HK-2 (cell line): Measurements from ENCODE around the gene PDGFRB.

ENCODE experiments used
- DNase-seq: peaks from one replicate; pipeline ENCODE4 v3.0.0-alpha.2; 2018; ENCODE audit not compliant: unreplicated experiment

The PDGFRB gene

DNA sequence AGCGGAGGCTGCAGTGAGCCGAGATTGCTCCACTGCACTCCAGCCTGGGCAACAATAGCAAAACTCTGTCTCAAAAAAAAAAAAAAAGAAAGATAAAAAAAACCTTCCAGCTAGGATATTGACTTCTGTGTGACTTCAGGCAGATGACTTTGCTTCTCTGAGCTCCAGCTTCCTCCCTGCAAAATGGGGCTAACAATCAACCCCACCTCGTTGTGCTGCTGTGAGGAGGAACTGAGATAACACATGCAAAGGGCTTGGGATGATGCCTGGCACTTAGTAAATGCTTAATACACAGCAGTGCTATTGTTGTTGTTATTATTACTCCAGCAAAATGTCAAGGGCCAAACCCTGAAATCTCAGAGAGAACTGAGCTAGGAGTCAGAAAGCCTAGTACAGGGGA, 7.4 kb upstream of the PDGFRB start:
- DNase-seq = no peak

DNA sequence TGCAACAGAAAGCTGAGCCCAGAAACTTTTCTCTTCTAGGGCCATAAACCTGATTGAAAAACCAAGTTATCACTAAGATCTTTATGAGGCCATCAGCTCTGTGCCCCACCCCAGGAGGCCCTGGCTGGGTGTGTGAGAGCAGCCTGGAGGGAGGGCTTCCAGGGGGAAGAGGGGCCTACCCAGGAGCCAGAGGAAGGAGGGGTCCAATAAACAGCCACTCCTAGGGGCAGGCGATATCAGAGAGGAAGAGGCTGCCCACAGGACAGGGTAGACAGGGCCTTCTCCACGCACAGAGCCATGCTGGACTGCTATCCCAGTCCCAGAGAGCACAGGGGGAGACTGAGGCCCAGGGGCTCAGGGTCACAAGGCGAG, 6.5 kb upstream of the PDGFRB start:
- DNase-seq = no peak

DNA sequence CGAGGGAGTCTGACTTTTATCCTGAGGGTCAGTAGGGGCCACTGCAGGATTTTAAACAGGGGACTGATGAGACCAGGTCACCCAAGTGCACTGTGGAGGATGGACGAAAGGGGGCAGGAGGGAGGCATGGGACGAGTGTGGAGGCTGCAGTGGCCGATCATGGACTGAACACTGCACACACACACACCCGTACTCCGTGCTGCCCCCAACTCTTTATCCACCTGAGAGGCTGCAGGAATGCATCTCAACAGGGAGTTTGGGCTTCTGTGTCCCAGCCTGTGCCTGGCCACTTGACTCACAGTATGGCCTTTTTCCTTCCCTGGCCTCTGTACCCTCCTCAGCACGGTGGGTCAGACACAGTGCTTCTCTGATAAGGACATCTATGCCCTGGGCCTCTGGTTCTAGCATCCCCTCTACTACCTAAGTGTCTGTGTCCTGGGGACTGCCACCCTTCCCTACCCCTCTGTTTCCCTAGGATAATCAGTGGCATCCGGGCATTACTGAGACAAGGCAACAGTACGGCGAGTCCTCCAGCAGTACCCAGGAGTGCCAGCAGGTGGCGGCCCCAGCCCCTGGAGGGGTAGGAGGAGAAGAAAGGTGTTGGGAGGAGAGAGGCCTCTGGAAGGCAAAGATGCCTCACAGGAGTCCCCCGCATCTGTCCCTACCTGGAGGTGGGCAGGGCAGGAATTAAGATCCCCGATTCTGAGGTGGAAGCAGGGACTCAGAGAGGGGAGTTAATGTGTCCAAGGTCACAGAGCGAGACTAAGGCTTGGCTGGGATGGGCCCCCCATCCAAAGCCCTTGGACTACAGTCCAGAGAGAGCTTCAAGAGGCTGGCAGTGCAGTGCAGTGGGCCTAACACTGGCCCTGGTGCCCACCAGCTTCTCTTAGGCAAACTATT, 5.8 kb upstream of the PDGFRB start:
- DNase-seq = peak; percentile 74

DNA sequence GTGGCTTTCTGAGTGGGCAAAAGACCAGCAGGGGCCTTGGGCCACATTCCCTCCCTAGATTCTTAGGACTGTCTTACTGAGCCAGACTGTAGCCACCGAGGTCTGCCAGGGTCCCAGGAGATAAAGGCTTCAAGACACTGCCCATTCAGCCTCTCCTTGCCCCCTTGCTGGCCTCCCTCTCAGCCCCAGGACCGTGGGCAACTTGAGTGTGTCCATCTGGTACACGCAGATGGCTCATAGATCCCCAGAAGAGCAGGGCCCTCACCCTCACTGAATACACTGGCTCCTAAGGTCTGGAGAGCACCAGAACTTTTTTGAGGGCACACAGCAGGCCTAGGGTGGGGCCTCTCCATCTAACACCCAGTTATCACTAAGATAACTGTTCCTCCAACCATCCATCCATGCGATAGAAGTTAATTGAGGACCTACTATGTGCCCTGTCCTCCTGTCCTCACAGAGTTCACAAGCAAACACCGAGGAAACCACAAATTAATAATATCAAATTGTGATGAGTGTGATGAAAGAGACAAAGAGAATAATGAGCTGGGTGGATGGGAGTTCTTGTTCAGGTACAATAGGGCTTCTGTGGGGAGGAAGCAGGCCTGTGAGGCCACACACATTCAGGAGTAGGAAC, 4.9 kb upstream of the PDGFRB start:
- DNase-seq = no peak

DNA sequence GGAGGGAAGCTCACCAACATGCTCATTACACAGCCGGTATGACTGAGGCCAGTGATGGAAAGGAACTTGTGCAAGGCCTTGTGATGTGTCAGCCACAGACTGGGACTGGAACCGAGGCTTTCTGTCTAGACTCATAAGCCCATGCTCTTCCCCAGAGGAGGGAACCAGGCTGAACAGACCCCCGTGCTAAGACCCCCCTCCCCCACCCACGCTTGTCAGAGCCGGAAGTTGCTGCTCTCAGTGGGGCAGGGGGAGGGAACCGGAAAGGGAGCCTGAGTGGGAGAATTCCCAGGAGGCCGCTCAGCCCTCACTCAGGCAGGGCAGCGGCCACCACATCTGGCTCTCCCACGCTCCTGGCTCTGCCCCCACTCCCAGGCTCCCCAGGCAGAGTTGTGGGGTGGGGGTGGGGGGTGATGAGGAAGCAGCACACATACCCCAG, 4.1 kb upstream of the PDGFRB start:
- no peak for DNase-seq

DNA sequence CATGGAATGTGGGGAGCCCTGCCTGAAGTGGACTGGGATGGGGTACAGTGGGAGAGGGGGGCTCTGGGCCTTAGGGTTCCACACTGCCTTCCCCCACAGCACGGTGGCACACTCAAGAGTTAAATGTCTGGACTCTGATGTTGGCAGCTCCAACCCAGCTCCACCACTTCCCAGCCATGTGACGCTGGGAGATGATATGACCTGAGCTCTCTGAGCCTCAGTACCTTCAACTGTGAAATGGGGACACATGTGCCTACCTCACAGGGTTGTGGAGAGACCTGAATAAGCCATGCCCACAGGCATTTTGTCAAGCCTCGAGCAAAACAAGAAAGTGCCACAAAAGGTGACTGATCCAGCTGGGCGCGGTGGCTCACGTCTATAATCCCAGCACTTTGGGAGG, 3.4 kb upstream of the PDGFRB start:
- DNase-seq = no peak

DNA sequence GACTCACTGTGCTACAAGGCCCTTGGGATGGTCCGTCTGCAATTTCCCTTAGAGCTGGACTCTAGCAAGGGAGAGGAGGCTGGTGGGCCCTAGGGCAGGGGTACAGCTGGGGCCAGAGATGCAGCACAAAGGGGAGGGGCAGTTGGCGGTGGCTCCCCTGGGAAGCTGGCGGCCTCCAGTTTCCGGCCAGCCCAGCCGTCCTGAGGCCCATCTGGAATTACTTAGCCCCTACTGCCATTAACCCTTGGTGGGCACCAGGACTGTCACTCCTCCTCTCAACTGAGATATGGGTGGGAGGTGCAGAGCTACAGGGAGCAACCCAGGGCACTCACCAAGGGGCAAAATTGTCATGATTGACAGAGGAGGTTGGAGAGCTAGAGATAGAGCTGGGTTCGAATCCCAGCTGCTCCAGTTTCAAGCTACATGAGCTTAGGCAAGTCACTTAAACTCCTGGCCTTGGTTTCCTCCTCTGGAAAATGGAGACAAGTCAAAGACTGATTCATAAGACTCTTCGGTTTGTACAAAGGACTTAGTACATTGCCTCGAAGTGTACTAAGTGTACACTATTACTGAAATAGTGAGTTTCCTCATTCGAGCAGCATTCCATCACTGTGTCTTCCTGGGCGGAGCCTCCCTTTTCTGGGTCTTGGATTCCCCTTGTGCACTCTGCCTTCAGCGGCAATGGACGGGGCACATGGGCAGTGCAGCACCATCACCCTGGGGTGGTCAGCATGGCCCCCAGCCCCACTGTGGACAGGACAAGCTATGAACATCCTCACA, 2.7 kb upstream of the PDGFRB start:
- no peak for DNase-seq

DNA sequence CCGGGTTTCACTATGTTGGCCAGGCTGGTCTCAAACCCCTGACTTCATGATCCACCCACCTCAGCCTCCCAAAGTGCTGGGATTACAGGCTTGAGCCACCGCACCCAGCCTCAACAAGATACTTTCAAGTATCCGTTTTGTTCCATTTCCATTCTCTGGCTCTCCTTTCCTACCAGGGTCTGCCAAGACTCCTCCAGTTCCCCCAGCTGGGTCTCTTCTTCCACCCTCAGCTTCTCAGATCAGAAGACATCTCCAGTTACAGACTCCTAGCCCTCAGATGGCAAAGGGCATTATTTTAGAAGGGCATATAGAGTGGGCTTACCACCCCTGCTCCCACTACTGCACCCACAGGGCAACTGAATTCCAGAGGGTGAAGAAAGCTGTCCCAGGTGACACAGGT, 1.5 kb upstream of the PDGFRB start:
- DNase-seq = no peak

DNA sequence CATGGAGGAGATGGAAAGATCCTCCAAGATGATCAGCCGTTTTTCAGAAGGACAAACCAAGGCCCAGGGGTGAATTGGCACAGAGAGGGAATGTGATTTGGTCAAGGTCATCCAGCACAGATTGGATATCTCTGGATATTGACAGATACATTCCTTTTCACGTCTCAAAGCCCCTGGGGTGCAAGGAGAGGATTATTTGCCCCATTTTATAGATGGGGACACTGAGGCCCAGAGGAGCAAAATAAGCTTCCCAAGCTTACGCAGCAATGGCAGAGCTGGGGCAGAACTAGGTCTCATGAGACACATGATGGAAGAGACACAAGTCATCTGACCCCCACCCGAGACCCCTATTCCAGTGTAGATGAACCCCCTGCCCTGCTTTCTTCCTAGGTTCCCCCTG, 895 bp upstream of the PDGFRB start:
- DNase-seq = no peak

DNA sequence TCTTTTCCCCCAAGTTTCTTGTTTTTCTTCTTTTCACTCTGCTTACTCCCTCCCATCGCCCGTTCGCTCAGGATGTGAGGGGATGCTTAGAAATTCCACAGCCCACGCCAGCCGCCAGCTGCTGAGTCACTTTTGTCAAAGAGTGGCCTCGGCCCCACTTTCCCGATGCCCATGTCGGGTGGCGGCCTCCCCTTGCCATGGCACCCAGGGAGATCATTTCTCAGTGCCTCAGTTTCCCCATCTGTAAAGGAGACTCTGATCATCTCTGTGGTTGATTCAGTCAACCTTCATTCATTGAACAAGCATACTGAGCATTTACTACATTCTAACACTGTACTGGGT, 353 bp upstream of the PDGFRB start:
- no peak for DNase-seq

DNA sequence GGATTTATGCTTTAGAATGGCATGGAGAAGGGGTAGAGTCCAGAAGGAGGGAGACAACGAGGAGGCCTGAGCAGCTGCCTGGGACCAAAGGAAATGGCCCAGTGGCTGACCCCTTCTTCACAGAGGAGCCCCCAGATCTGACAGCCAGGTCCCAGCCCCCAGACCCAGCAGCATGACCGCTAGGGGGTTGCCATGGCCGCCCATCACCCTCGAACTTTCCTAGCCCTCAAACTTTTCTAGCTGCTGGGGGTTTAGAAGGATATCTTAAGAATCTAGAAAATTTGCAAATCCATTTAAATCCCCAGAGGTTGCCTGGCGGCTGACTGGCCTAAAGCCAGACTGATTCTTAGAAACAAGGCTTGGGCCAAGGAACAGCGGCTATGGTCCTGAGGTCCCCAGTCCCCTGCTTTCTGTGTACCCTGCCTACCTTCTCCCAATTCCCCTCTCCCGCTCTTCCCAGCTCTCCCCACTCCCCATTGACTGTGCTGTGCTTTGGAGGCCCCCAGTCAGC, 972 bp downstream of the PDGFRB start:
- DNase-seq = no peak

DNA sequence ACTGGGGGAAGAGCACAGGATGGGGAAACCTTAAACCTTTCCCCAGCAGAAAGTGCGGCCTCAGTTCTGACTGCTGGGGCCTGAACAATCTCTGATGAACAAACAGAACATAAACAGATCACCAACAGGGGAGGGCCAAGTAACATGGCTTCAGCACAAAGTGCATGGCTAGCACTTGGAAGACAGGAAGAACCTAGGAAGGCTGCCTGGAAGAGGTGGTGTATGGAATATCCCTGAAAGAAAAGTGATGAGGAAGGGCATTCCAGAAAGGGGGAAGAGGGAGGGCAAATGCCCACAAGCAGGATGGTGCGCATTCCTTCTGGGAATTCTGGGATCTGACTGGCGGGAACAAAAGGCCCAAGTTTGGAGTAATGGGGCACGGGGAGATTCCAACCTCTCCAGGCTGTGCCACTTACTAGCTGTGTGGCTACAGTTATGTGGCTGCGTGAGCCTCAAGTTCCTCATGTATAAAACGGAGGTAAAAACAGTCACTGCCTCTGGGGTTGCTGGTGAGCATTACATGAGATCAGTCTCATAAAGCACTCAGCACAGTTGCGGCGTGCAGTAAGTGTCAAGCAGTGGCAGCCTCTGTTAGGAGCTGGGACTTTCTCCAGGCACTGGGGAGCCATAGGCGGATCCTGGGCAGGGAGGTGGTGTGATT, 1.6 kb downstream of the PDGFRB start:
- DNase-seq = no peak

DNA sequence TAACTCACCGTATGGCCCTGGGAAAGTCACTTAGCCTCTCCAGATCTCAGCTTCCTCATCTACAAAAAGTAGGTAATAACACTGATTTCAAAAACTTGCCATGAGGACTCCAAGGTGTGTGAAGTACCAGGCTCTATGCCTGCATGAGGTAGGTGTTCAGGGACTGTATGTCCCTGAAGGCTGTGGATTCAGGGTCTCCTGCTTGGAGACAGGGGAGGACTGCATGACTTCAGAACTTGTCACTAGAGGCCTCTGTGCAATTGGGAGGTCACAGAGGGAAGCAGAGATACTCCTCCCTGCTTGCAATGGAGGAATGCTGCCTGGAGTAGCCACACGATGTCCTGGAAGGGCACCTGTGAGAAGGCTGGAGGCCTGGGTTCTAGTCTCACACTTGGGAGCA, 2.2 kb downstream of the PDGFRB start:
- no peak for DNase-seq

DNA sequence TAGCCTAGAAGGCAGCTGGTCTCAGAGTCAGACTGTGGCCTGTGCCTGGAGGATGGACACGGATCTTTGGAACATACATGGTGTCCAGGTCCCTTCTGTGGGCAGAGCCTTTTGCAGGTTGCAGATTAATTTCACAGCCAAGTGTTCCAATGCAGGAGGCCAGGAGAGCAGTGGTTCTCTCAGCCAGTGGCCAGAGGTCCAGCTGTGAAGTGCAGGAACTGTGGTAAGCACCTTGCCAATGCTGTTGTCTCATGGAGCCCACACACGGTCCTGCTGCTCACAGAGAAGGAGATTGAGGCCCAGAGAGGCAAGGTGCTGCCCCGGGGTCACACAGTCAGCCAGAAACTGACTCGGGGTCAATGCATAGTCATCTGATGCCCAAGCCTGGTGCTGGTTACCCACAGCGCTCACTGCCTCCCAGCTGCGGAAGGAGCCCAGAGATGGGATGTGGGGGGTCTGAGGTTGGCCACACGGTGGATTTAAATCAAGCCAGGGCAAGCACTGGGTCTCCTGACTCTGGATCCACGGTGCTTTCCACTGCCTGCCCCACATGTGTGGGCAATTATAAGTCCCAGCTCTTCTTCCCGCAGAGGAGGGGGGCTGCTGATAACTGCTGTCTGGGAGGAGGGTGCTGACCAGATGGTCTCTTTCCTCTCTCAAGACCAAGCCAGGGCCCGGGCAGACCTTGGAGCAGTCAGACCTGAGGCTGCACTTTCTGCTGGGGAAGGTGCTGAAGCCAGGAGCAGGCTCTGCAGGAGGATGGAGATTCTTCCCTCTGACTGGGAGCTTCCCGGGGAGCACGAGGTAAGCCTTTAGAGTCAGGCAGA, 2.8 kb downstream of the PDGFRB start:
- DNase-seq = no peak

DNA sequence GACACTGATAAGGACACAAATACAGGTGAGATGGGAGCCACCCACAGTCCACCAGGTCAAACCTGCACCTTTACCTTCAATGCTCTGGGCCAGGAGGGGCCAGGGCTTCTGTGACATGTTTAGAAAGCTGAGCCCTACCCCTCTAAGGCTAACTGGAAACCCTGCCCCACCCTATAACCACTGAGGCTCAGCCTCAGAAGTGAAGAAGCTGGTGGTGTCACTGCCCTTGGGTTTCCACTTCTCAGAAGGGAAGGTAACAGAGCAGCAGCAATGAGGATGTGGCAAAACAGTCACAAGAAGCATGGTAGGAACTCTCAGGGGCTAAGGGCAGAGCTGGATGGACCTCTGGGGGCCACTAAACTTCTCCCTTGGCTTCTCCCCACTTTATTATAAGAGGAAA, 6.0 kb downstream of the PDGFRB start:
- DNase-seq = no peak

DNA sequence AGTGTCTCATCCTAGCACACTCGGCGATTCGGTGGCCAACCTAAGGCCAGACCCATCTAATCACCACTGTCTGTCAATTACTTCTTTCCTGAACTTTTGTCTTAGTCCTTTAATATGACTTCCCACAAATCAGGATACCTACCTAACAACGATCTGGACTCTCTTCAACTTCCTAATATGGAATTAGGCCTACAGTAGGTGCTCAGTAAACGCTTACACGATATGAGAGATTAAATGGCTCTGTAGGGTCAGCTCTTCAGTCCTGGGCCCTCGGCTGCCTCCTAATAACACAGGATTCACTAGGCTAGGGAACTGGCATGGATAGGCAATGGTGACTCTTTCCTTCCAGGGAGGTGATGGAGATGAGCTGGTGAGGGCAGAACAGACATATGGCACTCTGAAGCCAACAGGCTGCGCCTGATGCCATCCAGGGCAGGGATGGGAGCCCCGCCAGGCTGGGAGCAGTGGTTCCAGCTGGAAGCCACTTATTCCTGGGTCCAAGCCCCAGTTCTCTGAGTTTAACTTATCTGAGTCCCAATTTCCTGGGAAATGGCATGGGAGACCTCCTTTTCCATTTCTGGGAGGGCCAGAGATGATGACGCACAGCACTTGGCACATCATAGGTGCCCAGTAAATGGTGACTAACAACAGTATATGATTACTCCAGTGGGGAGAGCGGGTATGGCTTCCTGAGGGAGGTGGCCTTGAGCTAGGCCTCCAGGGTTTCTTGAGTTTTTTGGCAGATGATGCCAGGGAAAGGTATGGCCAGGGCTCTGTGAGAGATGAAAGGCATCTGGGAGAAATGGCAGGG, 7.3 kb downstream of the PDGFRB start:
- DNase-seq = no peak

DNA sequence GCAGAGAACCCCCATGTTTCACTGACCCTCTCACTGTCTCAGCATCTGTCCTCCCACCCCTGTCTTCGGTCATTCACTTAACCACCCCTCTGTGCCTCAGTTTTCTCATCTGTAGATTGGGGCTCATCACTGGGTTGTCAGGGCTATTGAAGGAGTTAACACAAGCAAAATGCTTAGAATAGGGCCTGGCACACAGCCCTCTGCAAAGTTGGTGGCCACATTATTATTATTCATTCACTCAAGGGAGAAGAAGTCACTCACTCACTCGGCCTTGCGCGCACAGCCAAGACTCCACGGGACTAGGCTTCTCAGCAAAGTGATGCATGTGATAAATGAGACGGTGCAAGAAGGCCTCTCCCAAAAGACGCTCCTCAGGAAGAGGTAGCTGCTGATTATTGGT, 8.0 kb downstream of the PDGFRB start:
- DNase-seq = no peak

DNA sequence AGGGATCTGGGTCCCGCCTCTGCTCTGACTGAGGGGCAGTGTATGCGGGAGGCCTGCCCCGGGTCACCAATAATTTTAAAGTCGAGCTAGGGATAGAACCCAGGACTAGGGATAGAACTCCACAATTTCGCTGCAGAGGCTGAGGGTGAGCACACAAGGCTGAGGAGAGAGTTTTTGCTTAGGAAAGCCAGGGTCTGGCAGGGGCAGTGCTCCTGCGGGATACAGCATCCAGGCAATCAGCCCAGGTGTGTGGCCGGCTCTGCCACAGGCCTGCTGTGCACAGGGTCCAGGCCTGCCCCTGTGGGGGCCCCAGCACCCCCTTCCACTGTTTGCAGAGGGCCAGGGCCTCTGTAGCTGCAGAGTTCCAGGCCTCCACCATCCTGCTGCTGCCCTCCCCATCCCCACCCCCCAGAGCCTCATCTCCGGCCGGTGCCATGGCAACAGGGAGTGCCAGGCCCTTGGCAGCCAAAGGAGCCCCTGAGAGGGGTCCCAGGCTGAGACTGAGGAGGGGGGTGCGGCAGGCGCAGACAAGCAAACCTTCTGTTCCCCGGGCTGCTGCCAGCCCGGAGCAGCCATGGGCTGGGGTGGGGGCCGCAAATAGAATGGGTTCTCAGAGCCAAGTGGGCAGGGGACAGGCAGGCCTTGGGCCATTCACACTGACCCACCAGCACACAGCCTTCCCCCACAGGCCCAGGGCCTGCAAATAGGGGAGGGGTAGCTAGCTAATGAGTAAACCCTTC, 8.6 kb downstream of the PDGFRB start:
- no peak for DNase-seq

DNA sequence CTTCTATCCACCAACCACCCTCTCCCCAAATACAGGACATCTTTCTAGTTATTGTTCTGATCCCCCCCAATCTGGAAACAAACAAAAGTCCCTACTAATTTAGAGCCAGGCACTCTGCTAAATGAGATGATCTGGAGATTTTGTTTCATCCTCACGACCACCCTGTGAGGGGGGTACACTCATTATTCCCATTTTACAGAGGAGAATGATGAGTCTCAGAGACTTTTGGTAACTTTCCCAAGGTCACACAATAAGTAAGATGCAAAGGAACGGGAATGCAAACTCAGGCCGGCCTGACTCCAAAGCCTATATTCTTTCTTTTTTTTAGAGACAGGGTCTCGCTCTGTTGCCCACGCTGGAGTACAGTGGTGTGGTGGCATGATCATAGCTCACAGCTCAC, 9.4 kb downstream of the PDGFRB start:
- no peak for DNase-seq

DNA sequence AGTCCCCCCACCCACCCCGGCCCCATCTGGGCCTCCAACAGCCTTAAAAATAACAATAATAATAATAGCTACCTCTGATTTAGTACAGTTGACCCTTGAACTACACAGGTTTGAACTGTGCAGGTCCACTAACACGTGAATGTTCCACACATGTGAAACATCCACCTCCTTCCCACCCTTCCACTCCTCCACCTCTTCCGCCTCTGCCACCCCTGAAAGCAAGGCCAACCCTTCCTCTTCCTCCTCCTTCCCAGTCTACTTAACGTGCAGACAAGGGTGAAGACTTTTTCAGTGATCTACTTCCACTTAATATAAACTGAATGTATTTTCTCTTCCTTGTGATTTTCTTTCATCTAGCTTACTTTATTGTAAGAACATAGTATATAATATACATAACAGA, 10.8 kb downstream of the PDGFRB start:
- no peak for DNase-seq
